ENCODE measurements around the gene ELAPOR2. TPM values are rescaled to one million over a fixed set of nuclear protein-coding genes. Genes with fewer than 3 reads are reported as not detected.

The ELAPOR2 gene
- total RNA-seq, 1 experiment from 2014 or later, result 10.2 TPM

DNA sequence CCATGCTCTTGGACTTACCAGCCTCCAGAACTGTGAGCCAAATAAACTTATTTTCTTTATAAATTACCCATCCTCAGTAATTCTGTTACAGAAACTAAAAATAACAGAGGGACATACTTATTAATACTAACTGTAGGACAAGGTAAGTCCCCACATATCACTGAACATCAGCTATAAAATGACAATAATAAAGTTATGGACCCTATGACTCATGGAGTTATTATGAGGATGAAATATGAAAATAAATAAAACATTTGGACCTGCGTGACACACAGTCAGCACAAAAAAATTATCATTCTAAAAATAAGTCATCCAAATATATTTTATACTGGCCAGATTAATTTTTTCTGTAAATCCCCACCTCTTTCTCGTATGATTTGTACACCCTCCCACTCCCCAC lies 34.9 kb upstream of the ELAPOR2 start:
- H2AFZ ChIP-seq (ENCODE audit: low read length), result no peak overlapping the region
- ChIA-PET CTCF (interaction anchor here (0.5 kb wide), 1 partner anchor 69 kb away, joined by 6 read pairs; no protein-coding TSS in a partner anchor), POLR2A (ENCODE audit: unreplicated experiment) (no interaction called here)
- ATAC-seq (peak; percentile 88), DNase-seq (peak; percentile 56)
- TF ChIP-seq EZH2 (IDR thresholded peaks at IDR 0.05; ENCODE audit: low read length, unreplicated experiment), result no peak
- TF ChIP-seq EZH2phosphoT487 (IDR thresholded peaks at IDR 0.05; ENCODE audit: borderline replicate concordance, low read length), result no peak
- TF ChIP-seq, protein P1, sequence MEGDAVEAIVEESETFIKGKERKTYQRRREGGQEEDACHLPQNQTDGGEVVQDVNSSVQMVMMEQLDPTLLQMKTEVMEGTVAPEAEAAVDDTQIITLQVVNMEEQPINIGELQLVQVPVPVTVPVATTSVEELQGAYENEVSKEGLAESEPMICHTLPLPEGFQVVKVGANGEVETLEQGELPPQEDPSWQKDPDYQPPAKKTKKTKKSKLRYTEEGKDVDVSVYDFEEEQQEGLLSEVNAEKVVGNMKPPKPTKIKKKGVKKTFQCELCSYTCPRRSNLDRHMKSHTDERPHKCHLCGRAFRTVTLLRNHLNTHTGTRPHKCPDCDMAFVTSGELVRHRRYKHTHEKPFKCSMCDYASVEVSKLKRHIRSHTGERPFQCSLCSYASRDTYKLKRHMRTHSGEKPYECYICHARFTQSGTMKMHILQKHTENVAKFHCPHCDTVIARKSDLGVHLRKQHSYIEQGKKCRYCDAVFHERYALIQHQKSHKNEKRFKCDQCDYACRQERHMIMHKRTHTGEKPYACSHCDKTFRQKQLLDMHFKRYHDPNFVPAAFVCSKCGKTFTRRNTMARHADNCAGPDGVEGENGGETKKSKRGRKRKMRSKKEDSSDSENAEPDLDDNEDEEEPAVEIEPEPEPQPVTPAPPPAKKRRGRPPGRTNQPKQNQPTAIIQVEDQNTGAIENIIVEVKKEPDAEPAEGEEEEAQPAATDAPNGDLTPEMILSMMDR (conservative IDR thresholded peaks at IDR 0.05; ENCODE audit: low read depth, low read length), result no peak
- H3K27ac ChIP-seq (ENCODE audit: low read length), result peak overlapping the region; percentile 73
- H3F3A ChIP-seq (ENCODE audit: low read length, unreplicated experiment), result no peaks in the 10 kb centered on the region
- H3K9me3 ChIP-seq (ENCODE audit: low read length), result no peaks in the 10 kb centered on the region
- H3K79me2 ChIP-seq (ENCODE audit: low read length), result no peaks in the 10 kb centered on the region
- H3K4me1 ChIP-seq (ENCODE audit: insufficient read depth, low read length), result peaks cover 19% of the 10 kb centered on the region
- H4K20me1 ChIP-seq (ENCODE audit: low read length), result no peaks in the 10 kb centered on the region
- no TSS peak for BruUV-seq (replicated peaks)
- peak overlapping the region; percentile 43 for H3K4me2 ChIP-seq (ENCODE audit: low read length)
- intact Hi-C loops (cut with micrococcal nuclease), result no loop called here
- H3K4me3 ChIP-seq (ENCODE audit: low read length), result no peak overlapping the region
- H3K27me3 ChIP-seq (ENCODE audit: low read length), result no peaks in the 10 kb centered on the region
- no peaks in the 10 kb centered on the region for H3K9me2 ChIP-seq (replicated peaks; ENCODE audit: low read length)
- no peaks in the 10 kb centered on the region for H3K36me3 ChIP-seq (ENCODE audit: low read depth, low read length)
- H3K9ac ChIP-seq (ENCODE audit: low read length), result peak overlapping the region; percentile 28; the same call in 1 of the 2 replicates

DNA sequence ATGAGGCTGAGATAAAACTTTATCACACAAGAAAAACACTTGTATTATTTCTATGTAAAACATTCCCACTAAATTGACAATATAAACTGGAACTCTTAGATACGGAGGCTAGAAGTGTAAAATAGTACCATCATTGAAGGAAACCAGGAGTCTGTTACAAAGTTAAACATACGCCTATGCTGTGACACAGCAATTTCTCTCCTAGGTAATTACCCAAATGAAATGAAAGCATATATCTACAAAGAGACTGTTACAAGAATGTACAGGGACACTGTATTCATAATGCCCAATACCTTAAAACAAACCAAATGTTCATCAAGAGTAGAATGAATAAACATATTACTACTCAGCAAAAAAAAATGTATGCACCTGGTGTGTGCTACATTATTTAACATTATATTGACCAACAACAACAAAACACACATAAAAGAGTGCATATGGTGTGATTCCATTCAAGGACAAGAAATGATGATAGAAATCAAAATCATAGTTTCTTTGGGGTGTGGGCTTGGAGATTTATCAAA lies 33.2 kb upstream of the ELAPOR2 start:
- H3K36me3 ChIP-seq (ENCODE audit: low read depth, low read length), result no peaks in the 10 kb centered on the region
- no peak overlapping the region for H3K27ac ChIP-seq (ENCODE audit: low read length)
- no peaks in the 10 kb centered on the region for H3K9me3 ChIP-seq (ENCODE audit: low read length)
- TF ChIP-seq EZH2 (IDR thresholded peaks at IDR 0.05; ENCODE audit: low read length, unreplicated experiment) (no peak), EZH2phosphoT487 (IDR thresholded peaks at IDR 0.05; ENCODE audit: borderline replicate concordance, low read length) (no peak)
- TF ChIP-seq, protein P1 (conservative IDR thresholded peaks at IDR 0.05; ENCODE audit: low read depth, low read length), result no peak
- H3K4me1 ChIP-seq (ENCODE audit: insufficient read depth, low read length), result peaks cover 19% of the 10 kb centered on the region
- no peaks in the 10 kb centered on the region for H4K20me1 ChIP-seq (ENCODE audit: low read length)
- H3K4me2 ChIP-seq (ENCODE audit: low read length), result no peak overlapping the region
- ChIA-PET POLR2A (ENCODE audit: unreplicated experiment) (no interaction called here), CTCF (no interaction called here)
- no peak overlapping the region for H3K9ac ChIP-seq (ENCODE audit: low read length)
- no peaks in the 10 kb centered on the region for H3F3A ChIP-seq (ENCODE audit: low read length, unreplicated experiment)
- H2AFZ ChIP-seq (ENCODE audit: low read length), result no peak overlapping the region
- intact Hi-C loops (cut with micrococcal nuclease), result no loop called here
- no peak overlapping the region for H3K4me3 ChIP-seq (ENCODE audit: low read length)
- DNase-seq (no peak), ATAC-seq (no peak)
- no peaks in the 10 kb centered on the region for H3K9me2 ChIP-seq (replicated peaks; ENCODE audit: low read length)
- no peaks in the 10 kb centered on the region for H3K79me2 ChIP-seq (ENCODE audit: low read length)
- no peaks in the 10 kb centered on the region for H3K27me3 ChIP-seq (ENCODE audit: low read length)
- no TSS peak for BruUV-seq (replicated peaks)

DNA sequence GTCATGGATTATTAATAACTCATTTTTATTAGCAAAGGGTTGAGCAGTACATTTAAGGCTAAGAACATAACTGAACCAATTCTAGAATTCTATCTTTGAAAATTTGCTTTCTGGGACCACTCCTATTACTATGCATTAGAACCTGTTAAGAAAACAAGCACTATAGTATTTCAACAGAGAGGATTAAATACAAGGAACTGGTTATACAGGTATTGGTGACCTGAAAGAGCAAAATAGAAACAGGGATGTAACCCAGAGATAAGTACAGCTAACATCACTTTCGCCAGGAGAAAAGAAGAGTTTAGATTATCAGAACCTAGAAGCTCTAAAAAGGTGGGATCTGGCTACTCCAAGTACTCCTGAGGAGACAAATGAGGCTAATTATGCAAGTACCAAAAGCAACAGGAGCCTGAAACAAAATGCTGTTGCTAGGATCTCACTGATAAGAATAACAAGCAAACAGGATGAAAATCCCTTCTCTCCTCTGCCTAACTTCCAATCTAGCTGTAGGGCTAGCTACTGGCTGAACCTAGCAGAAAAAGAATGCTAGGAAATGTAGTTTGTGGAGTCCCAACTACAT lies 32.1 kb upstream of the ELAPOR2 start:
- Histone ChIP-seq H3K4me1 (ENCODE audit: insufficient read depth, low read length) (peaks cover 19% of the 10 kb centered on the region), H3K27me3 (ENCODE audit: low read length) (no peaks in the 10 kb centered on the region), H2AFZ (ENCODE audit: low read length) (no peak overlapping the region), H3K9me2 (replicated peaks; ENCODE audit: low read length) (no peaks in the 10 kb centered on the region), H3K4me3 (ENCODE audit: low read length) (no peak overlapping the region), H4K20me1 (ENCODE audit: low read length) (no peaks in the 10 kb centered on the region), H3F3A (ENCODE audit: low read length, unreplicated experiment) (no peaks in the 10 kb centered on the region), H3K9me3 (ENCODE audit: low read length) (no peaks in the 10 kb centered on the region), H3K79me2 (ENCODE audit: low read length) (no peaks in the 10 kb centered on the region), H3K27ac (ENCODE audit: low read length) (no peak overlapping the region), H3K9ac (ENCODE audit: low read length) (no peak overlapping the region), H3K4me2 (ENCODE audit: low read length) (no peak overlapping the region), H3K36me3 (ENCODE audit: low read depth, low read length) (no peaks in the 10 kb centered on the region)
- peak; percentile 39; the same call in 1 of the 2 replicates for ATAC-seq
- TF ChIP-seq, protein P1 (conservative IDR thresholded peaks at IDR 0.05; ENCODE audit: low read depth, low read length), result no peak
- intact Hi-C loops (cut with micrococcal nuclease), result no loop called here
- no TSS peak for BruUV-seq (replicated peaks)
- peak; percentile 40 for DNase-seq
- POLR2A ChIA-PET (ENCODE audit: unreplicated experiment), result no interaction called here
- CTCF ChIA-PET, result no interaction called here

All from PC-3 (cell line).